Lung (tissue), 12 donors: ENCODE results near the gene PPP5C. TPM values are rescaled to one million over a fixed set of nuclear protein-coding genes. Genes with fewer than 3 reads are reported as not detected.
"Not testable (repeated sequence)": the region's sequence is repeated elsewhere in the genome, so short reads cannot be mapped to it uniquely, and the experiment has no call there.

ENCODE experiments used
- ATAC-seq: fragments of 200-7000 bp; cut with Tn5 transposase; one replicate; pipeline ENCODE4 v1.9.1; 2020; ENCODE audit warnings: moderate number of reproducible peaks; ENCODE audit not compliant: insufficient read depth, low FRiP score
- DNase-seq, 3 donors: peaks; one replicate each; pipeline ENCODE4 v3.0.0-alpha.2; 2013 to 2017
- H3K27ac ChIP-seq, 2 donors: one replicate each; pipeline ENCODE4 v1.5.1; 2013; ENCODE audit warnings: mild to moderate bottlenecking in 2 of 2, moderate library complexity in 2 of 2, control low read depth in 1 of 2, inconsistent platforms in 1 of 2, low read depth in 1 of 2, low read length in 1 of 2
- H3K27me3 ChIP-seq, 3 donors: one replicate each; pipeline ENCODE4 v1.5.1; 2013; ENCODE audit warnings: low read length in 2 of 3; ENCODE audit not compliant: control insufficient read depth in 3 of 3, insufficient read depth in 3 of 3
- H3K36me3 ChIP-seq, 4 donors: one replicate each; pipeline ENCODE4 v1.5.1; 2013; ENCODE audit warnings: low read length in 4 of 4, mild to moderate bottlenecking in 1 of 4, moderate library complexity in 1 of 4; ENCODE audit not compliant: control insufficient read depth in 4 of 4, insufficient read depth in 4 of 4
- H3K4me1 ChIP-seq, 5 donors: one replicate each; pipeline ENCODE4 v1.5.1; 2013; ENCODE audit warnings: low read length in 5 of 5, mild to moderate bottlenecking in 2 of 5, moderate library complexity in 1 of 5; ENCODE audit not compliant: control insufficient read depth in 5 of 5, insufficient read depth in 5 of 5
- H3K4me3 ChIP-seq: one replicate; pipeline ENCODE4 v1.5.1; 2013; ENCODE audit warnings: mild to moderate bottlenecking, control low read depth, moderate library complexity
- H3K9ac ChIP-seq, 2 donors: one replicate each; pipeline ENCODE4 v1.5.1; 2013; ENCODE audit warnings: low read length in 2 of 2, control low read depth in 1 of 2; ENCODE audit not compliant: insufficient read depth in 1 of 2
- H3K9me3 ChIP-seq, 4 donors: one replicate each; pipeline ENCODE4 v1.5.1; 2013; ENCODE audit warnings: low read length in 3 of 4, mild to moderate bottlenecking in 1 of 4, moderate library complexity in 1 of 4; ENCODE audit not compliant: control insufficient read depth in 4 of 4, insufficient read depth in 3 of 4
- WGBS, 2 donors: extraction: QIAGEN DNeasy Blood & Tissue Kit; methylation state at CpG; one replicate each; pipeline ENCODE4 v1.1.7; 2013; 5-methylcytosine and 5-hydroxymethylcytosine counted together
- polyA plus RNA-seq, 2 donors: library from polyadenylated mRNA; stranded (reverse); fragments of 200-250 nt; gene quantifications; one replicate each; pipeline ENCODE4 v1.2.1, GENCODE V29; 2013
- total RNA-seq, 2 donors: library from RNA; depleted of rRNA in 1 of 2; stranded (reverse); fragments of >200 nt in 1 of 2; gene quantifications; one replicate each; pipeline ENCODE4 v1.2.1, GENCODE V29; 2014 to 2021
- TF ChIP-seq, protein P1 (sequence below): IDR thresholded peaks from 2 replicates; pipeline ENCODE4 v1.5.1; 2012; ENCODE audit warnings: mild to moderate bottlenecking; ENCODE audit errors: control extremely low read depth, extremely low read depth
- donor health status: control.
- donor health status: control.
- donor health status: Bipolar disorder and iron deficiency.
- donor health status: healthy.
- donor health status: DM: yes; HTN: yes; CAD: no.

PPP5C gene
- total and polyA plus RNA-seq, 4 donors = 48.5 to 69.8 (median 54.6) TPM

GRCh38 chr19:46308510-46308909 is 38.4 kb upstream of the PPP5C start:
- H3K9ac ChIP-seq = no peak overlapping the region
- no peak overlapping the region for H3K4me3 ChIP-seq
- no peaks in the 10 kb centered on the region for H3K27me3 ChIP-seq
- TF ChIP-seq, protein P1, sequence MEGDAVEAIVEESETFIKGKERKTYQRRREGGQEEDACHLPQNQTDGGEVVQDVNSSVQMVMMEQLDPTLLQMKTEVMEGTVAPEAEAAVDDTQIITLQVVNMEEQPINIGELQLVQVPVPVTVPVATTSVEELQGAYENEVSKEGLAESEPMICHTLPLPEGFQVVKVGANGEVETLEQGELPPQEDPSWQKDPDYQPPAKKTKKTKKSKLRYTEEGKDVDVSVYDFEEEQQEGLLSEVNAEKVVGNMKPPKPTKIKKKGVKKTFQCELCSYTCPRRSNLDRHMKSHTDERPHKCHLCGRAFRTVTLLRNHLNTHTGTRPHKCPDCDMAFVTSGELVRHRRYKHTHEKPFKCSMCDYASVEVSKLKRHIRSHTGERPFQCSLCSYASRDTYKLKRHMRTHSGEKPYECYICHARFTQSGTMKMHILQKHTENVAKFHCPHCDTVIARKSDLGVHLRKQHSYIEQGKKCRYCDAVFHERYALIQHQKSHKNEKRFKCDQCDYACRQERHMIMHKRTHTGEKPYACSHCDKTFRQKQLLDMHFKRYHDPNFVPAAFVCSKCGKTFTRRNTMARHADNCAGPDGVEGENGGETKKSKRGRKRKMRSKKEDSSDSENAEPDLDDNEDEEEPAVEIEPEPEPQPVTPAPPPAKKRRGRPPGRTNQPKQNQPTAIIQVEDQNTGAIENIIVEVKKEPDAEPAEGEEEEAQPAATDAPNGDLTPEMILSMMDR = no peak
- WGBS, 2 donors = 90 to 95% methylated on average over 15 of the region's 15 CpGs
- H3K4me1 ChIP-seq = peaks cover 0 to 7% (median under 1%) of the 10 kb centered on the region in 5 donors
- ATAC-seq (no peak), DNase-seq (no peak)
- H3K27ac ChIP-seq = no peak overlapping the region
- H3K36me3 ChIP-seq = peaks cover 22 to 57% (median 42%) of the 10 kb centered on the region in 4 donors
- no peaks in the 10 kb centered on the region for H3K9me3 ChIP-seq

GRCh38 chr19:46309056-46309455 is 37.8 kb upstream of the PPP5C start:
- DNase-seq (no peak), ATAC-seq (no peak)
- Histone ChIP-seq H3K4me3 (no peak overlapping the region), H3K27me3 (no peaks in the 10 kb centered on the region), H3K36me3 (peaks cover 22 to 53% (median 41%) of the 10 kb centered on the region in 4 donors), H3K9ac (no peak overlapping the region), H3K27ac (no peak overlapping the region), H3K9me3 (no peaks in the 10 kb centered on the region), H3K4me1 (peaks cover 0 to 5% (median 0%) of the 10 kb centered on the region in 5 donors)
- TF ChIP-seq, protein P1 = no peak
- 82 to 85% methylated on average over 10 of the region's 10 CpGs for WGBS, 2 donors

GRCh38 chr19:46311444-46311843 is 35.4 kb upstream of the PPP5C start:
- Histone ChIP-seq H3K27ac (no peak overlapping the region), H3K36me3 (peaks cover 24 to 37% (median 31%) of the 10 kb centered on the region in 4 donors)
- no peak for ATAC-seq

DNA sequence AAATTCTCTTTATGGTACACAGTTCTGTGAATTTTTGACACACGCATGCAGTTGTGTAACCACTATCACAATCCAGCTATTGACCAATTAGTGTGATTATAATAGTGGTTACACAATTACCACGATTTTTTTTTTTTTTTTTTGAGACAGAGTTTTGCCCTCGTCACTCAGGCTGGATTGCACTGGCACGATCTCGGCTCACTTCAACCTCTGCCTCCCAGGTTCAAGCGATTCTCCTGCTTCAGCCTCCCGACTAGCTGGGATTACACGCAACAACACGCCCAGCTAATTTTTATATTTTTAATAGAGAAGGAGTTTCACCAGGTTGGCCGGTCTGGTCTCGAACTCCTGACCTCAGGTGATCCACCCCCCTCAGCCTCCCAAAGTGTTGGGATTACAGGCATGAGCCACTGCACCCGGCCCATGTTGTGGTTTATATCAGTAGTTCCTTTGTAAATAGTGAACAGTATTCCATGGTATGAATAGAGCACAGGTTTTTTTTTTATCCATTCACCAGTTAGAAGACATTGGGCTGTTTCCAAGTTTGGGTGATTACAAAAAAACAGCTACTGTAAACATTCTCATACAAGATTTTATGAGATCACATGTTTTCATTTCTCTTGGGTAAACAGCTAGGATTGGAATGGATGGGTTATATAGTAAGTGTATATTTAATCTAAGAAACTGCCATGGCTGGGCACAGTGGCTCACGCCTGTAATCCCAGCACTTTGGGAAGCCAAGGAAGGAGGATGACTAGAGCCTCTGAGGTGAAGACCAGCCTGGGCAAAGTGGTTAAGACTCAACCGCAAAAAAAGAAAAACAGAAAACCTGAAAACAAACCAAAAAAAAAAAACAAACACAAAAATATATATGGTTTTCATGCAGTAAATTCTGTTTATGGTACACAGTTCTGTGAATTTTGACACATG is 33.1 kb upstream of the PPP5C start:
- peaks cover 16 to 32% (median 24%) of the 10 kb centered on the region in 4 donors for H3K36me3 ChIP-seq
- H3K27ac ChIP-seq, H3K9ac ChIP-seq, ATAC-seq, H3K4me1 ChIP-seq, H3K27me3 ChIP-seq, H3K4me3 ChIP-seq, H3K9me3 ChIP-seq: not testable (repeated sequence)
- WGBS, 2 donors = 71 to 77% methylated on average over 14 of the region's 14 CpGs
- peak in 2 of 3 donors; percentile 88 to 91 for DNase-seq

More at GRCh38 chr19:46311444-46311843, 35.4 kb upstream of the PPP5C start:
- TF ChIP-seq, protein P1 = no peak
- no peak overlapping the region for H3K4me3 ChIP-seq
- H3K4me1 ChIP-seq = peaks cover 0 to 5% (median 0%) of the 10 kb centered on the region in 5 donors
- H3K9ac ChIP-seq = no peak overlapping the region
- H3K9me3 ChIP-seq = no peaks in the 10 kb centered on the region
- 94 to 95% methylated on average over 5 of the region's 5 CpGs for WGBS, 2 donors
- DNase-seq = no peak
- no peaks in the 10 kb centered on the region for H3K27me3 ChIP-seq
